Head of caudate nucleus (tissue), 42 donors: ENCODE measurements around the gene MAPK10.
A peak's percentile ranks its signal among the peaks of the same experiment; 100 is the strongest.

Source experiments
- DNase-seq, 42 donors: peaks; one replicate each; pipeline versions ENCODE4 v3.0.0 to v3.0.0-alpha.2; 2020 to 2021; ENCODE audit warnings: mixed read lengths in 7 of 42
- intact Hi-C: fragments of 100-400 bp; cut with DNase I; formaldehyde crosslinking; loops from one replicate; pipeline ENCODE4 v1.15.0; 2022

The MAPK10 gene

GRCh38 chr4:86131456-86131855, 228.4 kb downstream of the MAPK10 start:
- intact Hi-C loops: no loop called here
- DNase-seq: no peak

- intact Hi-C loops: no loop called here
- DNase-seq: no peak
These were observed 229.5 kb downstream of the MAPK10 start for GRCh38 chr4:86130160-86130933.

GRCh38 chr4:86129546-86129945, 230.3 kb downstream of the MAPK10 start:
- no peak for DNase-seq
- intact Hi-C loops: no loop called here

GRCh38 chr4:86122404-86122803, 237.4 kb downstream of the MAPK10 start:
- intact Hi-C loops: no loop called here
- no peak for DNase-seq

GRCh38 chr4:86118711-86119110, 241.1 kb downstream of the MAPK10 start:
- intact Hi-C loops: no loop called here
- no peak for DNase-seq

GRCh38 chr4:86117705-86118302, 242.0 kb downstream of the MAPK10 start:
- peak in 22 of 42 donors; percentile 3 to 71 (median 22) for DNase-seq
- intact Hi-C loops: no loop called here

- intact Hi-C loops: no loop called here
- no peak for DNase-seq
These were observed 245.3 kb downstream of the MAPK10 start for GRCh38 chr4:86114563-86114962.

GRCh38 chr4:86108834-86109233, 251.0 kb downstream of the MAPK10 start:
- intact Hi-C loops: no loop called here
- DNase-seq: no peak

GRCh38 chr4:86108137-86108536, 251.7 kb downstream of the MAPK10 start:
- DNase-seq: no peak
- intact Hi-C loops: no loop called here

GRCh38 chr4:86107112-86107511, 252.7 kb downstream of the MAPK10 start:
- intact Hi-C loops: no loop called here
- no peak for DNase-seq

- DNase-seq: no peak
- intact Hi-C loops: no loop called here
These were observed 253.4 kb downstream of the MAPK10 start for GRCh38 chr4:86106475-86106874.

- DNase-seq: no peak
- intact Hi-C loops: no loop called here
These were observed 258.0 kb downstream of the MAPK10 start for GRCh38 chr4:86101841-86102240.

GRCh38 chr4:86101410-86101809, 258.4 kb downstream of the MAPK10 start:
- no peak for DNase-seq
- intact Hi-C loops: no loop called here

GRCh38 chr4:86100539-86101215, 259.2 kb downstream of the MAPK10 start:
- DNase-seq: no peak
- intact Hi-C loops: no loop called here

GRCh38 chr4:86099348-86099747, 260.5 kb downstream of the MAPK10 start:
- intact Hi-C loops: no loop called here
- no peak for DNase-seq

- intact Hi-C loops: no loop called here
- DNase-seq: no peak
These were observed 261.2 kb downstream of the MAPK10 start for GRCh38 chr4:86098691-86099090.

- DNase-seq: no peak
- intact Hi-C loops: no loop called here
These were observed 263.5 kb downstream of the MAPK10 start for GRCh38 chr4:86096373-86096772.

- no peak for DNase-seq
- intact Hi-C loops: no loop called here
These were observed 267.2 kb downstream of the MAPK10 start for GRCh38 chr4:86092684-86093083.

- DNase-seq: no peak
- intact Hi-C loops: no loop called here
These were observed 268.7 kb downstream of the MAPK10 start for GRCh38 chr4:86091201-86091600.

- intact Hi-C loops: no loop called here
- DNase-seq: no peak
These were observed 270.0 kb downstream of the MAPK10 start for GRCh38 chr4:86089781-86090323.
